HCT116 (cell line): ENCODE data around the gene TACO1. TPM values are rescaled to one million over a fixed set of nuclear protein-coding genes. Genes with fewer than 3 reads are reported as not detected.

Experiments used
- ATAC-seq: fragments of 200-7000 bp; cut with Tn5 transposase; 2 replicates; pipeline ENCODE4 v1.9.1; 2020; ENCODE audit warnings: mild to moderate bottlenecking, moderate library complexity
- BruUV-seq: library from RNA; stranded (reverse); fragments of 400-500 nt; replicated peaks from 2 replicates; lab custom pipeline; 2021; lab: Mats Ljungman, UMichigan
- CTCF ChIA-PET: fragments of 300-600 bp; sonication (Branson Sonifier 250); formaldehyde crosslinking; loops from one replicate; lab custom pipeline; 2021; ENCODE audit warnings: antibody characterized with exemption; lab: Charles Lee
- POLR2A ChIA-PET: fragments of 300-600, 350-600 bp; sonication (Branson Sonifier 250); formaldehyde crosslinking; loops from one replicate; lab custom pipeline; 2021; ENCODE audit warnings: antibody characterized with exemption; lab: Charles Lee
- RAD21 ChIA-PET, 2 experiments: fragments of 300-600 bp; sonication (Branson Sonifier 250); formaldehyde crosslinking; loops; one replicate each; lab custom pipeline; 2023; ENCODE audit warnings: low total read pairs in 2 of 2; ENCODE audit not compliant: uncharacterized antibody in 2 of 2, unreplicated experiment in 2 of 2, low non-redundant PET in 1 of 2; lab: Charles Lee
- DNase-seq: peaks from one replicate; pipeline ENCODE4 v3.0.0-alpha.2; 2010; ENCODE audit warnings: low read depth, low spot score
- H2AFZ ChIP-seq: fragments of 200-600 bp; shearing (Covaris generic), sonication (generic); 2 replicates; pipeline ENCODE4 v1.6.1; 2017; ENCODE audit warnings: low read depth, mixed run types, mixed read lengths, antibody characterized with exemption, low read length; ENCODE audit not compliant: poor library complexity, severe bottlenecking
- H3K27ac ChIP-seq: 2 replicates; pipeline ENCODE4 v1.5.1; 2012; ENCODE audit warnings: low read depth, low read length
- H3K27me3 ChIP-seq: fragments of 200-600 bp; sonication (generic); 2 replicates; pipeline ENCODE4 v1.6.1; 2016; ENCODE audit warnings: mixed run types, low read length, mixed read lengths; ENCODE audit not compliant: insufficient read depth
- H3K36me3 ChIP-seq, 2 experiments: fragments of 200-500 bp in 1 of 2; fragments of 200-600 bp in 1 of 2; sonication (Bioruptor generic) in 1 of 2; sonication (generic) in 1 of 2; 2 replicates each; pipeline versions ENCODE4 v1.5.1 to v1.6.1; 2014 to 2016; ENCODE audit warnings: low read length in 2 of 2, inconsistent platforms in 1 of 2, mixed read lengths in 1 of 2, mixed run types in 1 of 2; ENCODE audit not compliant: insufficient read depth in 2 of 2, control insufficient read depth in 1 of 2
- H3K4me1 ChIP-seq, 2 experiments: fragments of 200-600 bp in 1 of 2; sonication (generic) in 1 of 2; 2 replicates each; pipeline versions ENCODE4 v1.5.1 to v1.6.1; 2012 to 2017; ENCODE audit warnings: low read length in 2 of 2, inconsistent platforms in 1 of 2, mild to moderate bottlenecking in 1 of 2, mixed read lengths in 1 of 2, mixed run types in 1 of 2, moderate library complexity in 1 of 2; ENCODE audit not compliant: insufficient read depth in 2 of 2, control insufficient read depth in 1 of 2
- H3K4me2 ChIP-seq: fragments of 200-600 bp; sonication (generic); 2 replicates; pipeline ENCODE4 v1.6.1; 2017; ENCODE audit warnings: mixed run types, low read length, mixed read lengths
- H3K4me3 ChIP-seq, 2 experiments: fragments of 200-600 bp in 1 of 2; sonication (generic) in 1 of 2; replicated peaks in 1 of 2; 2 replicates each; pipeline ENCODE4 v1.5.1; 2011 to 2016; ENCODE audit warnings: low read length in 2 of 2, control low read depth in 1 of 2, low read depth in 1 of 2, mild to moderate bottlenecking in 1 of 2, mixed read lengths in 1 of 2, mixed run types in 1 of 2
- H3K79me2 ChIP-seq: fragments of 200-600 bp; sonication (generic); 2 replicates; pipeline ENCODE4 v1.6.1; 2017; ENCODE audit warnings: mild to moderate bottlenecking, mixed run types, low read length, moderate library complexity, mixed read lengths; ENCODE audit not compliant: insufficient read depth
- H3K9ac ChIP-seq: fragments of 200-600 bp; sonication (generic); 2 replicates; pipeline ENCODE4 v1.6.1; 2016; ENCODE audit warnings: low read length, mixed read lengths
- H3K9me2 ChIP-seq: fragments of 200-600 bp; sonication (generic), shearing (Covaris generic); 2 replicates; pipeline ENCODE4 v1.6.1; 2017; ENCODE audit warnings: mixed run types, mild to moderate bottlenecking, moderate library complexity; ENCODE audit not compliant: insufficient read depth
- H3K9me3 ChIP-seq, 2 experiments: fragments of 200-500 bp in 1 of 2; fragments of 200-600 bp in 1 of 2; sonication (Bioruptor generic) in 1 of 2; sonication (generic) in 1 of 2; 2 replicates each; pipeline ENCODE4 v1.6.1; 2014 to 2017; ENCODE audit warnings: low read length in 2 of 2, mixed read lengths in 2 of 2, inconsistent platforms in 1 of 2, low read depth in 1 of 2, mild to moderate bottlenecking in 1 of 2, mixed run types in 1 of 2, moderate library complexity in 1 of 2; ENCODE audit not compliant: control insufficient read depth in 1 of 2, insufficient read depth in 1 of 2
- H4K20me1 ChIP-seq: fragments of 200-600 bp; sonication (generic), shearing (Covaris generic); 2 replicates; pipeline ENCODE4 v1.6.1; 2017; ENCODE audit warnings: mixed run types, mild to moderate bottlenecking, moderate library complexity; ENCODE audit not compliant: insufficient read depth
- CEBPB ChIP-seq: IDR thresholded peaks from 2 replicates; pipeline ENCODE4 v1.6.1; 2012; ENCODE audit warnings: low read depth
- ELF1 ChIP-seq: IDR thresholded peaks from 2 replicates; pipeline ENCODE4 v1.6.1; 2012; ENCODE audit warnings: low read depth, borderline replicate concordance
- EZH2 ChIP-seq: fragments of 200-600 bp; sonication (generic); IDR thresholded peaks from 2 replicates; pipeline ENCODE4 v1.6.1; 2017; ENCODE audit warnings: antibody characterized with exemption, mixed run types
- JUND ChIP-seq: IDR thresholded peaks from 2 replicates; pipeline ENCODE4 v1.6.1; 2012
- MAX ChIP-seq: IDR thresholded peaks from 2 replicates; pipeline ENCODE4 v1.6.1; 2012
- POLR2A ChIP-seq: IDR thresholded peaks from 2 replicates; pipeline ENCODE4 v1.7.0; 2011; ENCODE audit warnings: borderline replicate concordance; ENCODE audit not compliant: insufficient read depth, insufficient read length; ENCODE audit errors: extremely low read depth
- POLR2AphosphoS5 ChIP-seq: IDR thresholded peaks from 2 replicates; pipeline ENCODE4 v1.6.1; 2011; ENCODE audit warnings: mild to moderate bottlenecking, low read depth, low read length, moderate library complexity
- RAD21 ChIP-seq: IDR thresholded peaks from 2 replicates; pipeline ENCODE4 v1.6.1; 2012; ENCODE audit warnings: low read depth, mild to moderate bottlenecking
- SP1 ChIP-seq: IDR thresholded peaks from 2 replicates; pipeline ENCODE4 v1.6.1; 2012; ENCODE audit warnings: low read depth
- SRF ChIP-seq: IDR thresholded peaks from 2 replicates; pipeline ENCODE4 v1.6.1; 2012; ENCODE audit warnings: low read depth
- YY1 ChIP-seq: IDR thresholded peaks from 2 replicates; pipeline ENCODE4 v1.6.1; 2011; ENCODE audit warnings: low read length, low read depth, moderate library complexity, mild to moderate bottlenecking; ENCODE audit not compliant: insufficient replicate concordance; ENCODE audit errors: extremely low read depth
- ZNF274 ChIP-seq: fragments of 200-500 bp; sonication (Bioruptor generic); IDR thresholded peaks from 2 replicates; pipeline ENCODE4 v1.6.1; 2014; ENCODE audit warnings: mild to moderate bottlenecking, low read depth, low read length, inconsistent platforms
- intact Hi-C: fragments of 100-400 bp; cut with micrococcal nuclease; formaldehyde crosslinking; loops from 2 replicates; pipeline ENCODE4 v1.10.0; 2022
- total RNA-seq: library from RNA; stranded (reverse); gene quantifications from one replicate; pipeline ENCODE4 v1.2.1, GENCODE V29; 2021; ENCODE audit not compliant: unreplicated experiment
- TF ChIP-seq, protein P1 (sequence below): IDR thresholded peaks from 2 replicates; pipeline ENCODE4 v1.6.1; 2012
- TF ChIP-seq, protein P2 (sequence below): IDR thresholded peaks from 2 replicates; pipeline ENCODE4 v1.6.1; 2012; ENCODE audit warnings: low read depth
- TF ChIP-seq, protein P3 (sequence below): IDR thresholded peaks from 2 replicates; pipeline ENCODE4 v1.6.1; 2011; ENCODE audit warnings: mild to moderate bottlenecking, low read length, moderate library complexity; ENCODE audit not compliant: insufficient replicate concordance; ENCODE audit errors: extremely low read depth
- TF ChIP-seq, protein P4 (sequence below), 3 experiments: fragments of 200-600 bp in 1 of 3; sonication (generic) in 1 of 3; IDR thresholded peaks in 2 of 3; conservative IDR thresholded peaks in 1 of 3; 2 replicates each; pipeline ENCODE4 v1.5.1; 2012 to 2017; ENCODE audit warnings: low read depth in 2 of 3, low read length in 2 of 3, antibody characterized with exemption in 1 of 3, borderline replicate concordance in 1 of 3, control low read depth in 1 of 3, mild to moderate bottlenecking in 1 of 3, mixed read lengths in 1 of 3, mixed run types in 1 of 3, moderate library complexity in 1 of 3; ENCODE audit not compliant: insufficient read depth in 1 of 3

TACO1 gene
- total RNA-seq, 1 experiment from 2014 or later: 39.6 TPM

DNA sequence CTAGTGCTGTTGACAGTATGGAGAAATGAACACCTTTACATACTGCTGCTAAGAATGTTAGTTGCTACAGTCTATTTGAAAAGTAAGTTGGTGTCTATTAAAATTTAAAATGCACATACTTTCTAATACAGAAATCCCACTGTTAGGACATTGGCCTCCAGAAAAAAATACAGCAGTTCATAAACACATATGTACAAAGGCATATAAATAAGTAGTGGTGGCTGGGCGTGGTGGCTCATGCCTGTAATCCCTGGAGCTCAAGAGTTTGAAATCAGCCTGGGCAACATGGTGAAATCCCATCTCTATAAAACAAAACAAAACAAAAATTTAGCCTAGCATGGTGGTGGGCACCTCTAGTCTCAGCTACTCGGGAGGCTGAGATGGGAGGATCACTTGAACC is 37.4 kb upstream of the TACO1 start:
- Histone ChIP-seq H3K9me3 (no peaks in the 10 kb centered on the region), H3K4me1 (no peaks in the 10 kb centered on the region), H3K4me3 (no peak overlapping the region), H3K4me2 (no peak overlapping the region), H3K27ac (no peak overlapping the region), H2AFZ (no peak overlapping the region)
- POLR2A ChIA-PET: no interaction called here
- DNase-seq: no peak
- TF ChIP-seq YY1: no peak
- no peak for TF ChIP-seq SP1
- TF ChIP-seq POLR2AphosphoS5: no peak
- TF ChIP-seq MAX: no peak
- TF ChIP-seq RAD21: no peak
- no peak for TF ChIP-seq CEBPB
- TF ChIP-seq ZNF274: no peak
- no peak for TF ChIP-seq JUND
- TF ChIP-seq POLR2A: no peak
- TF ChIP-seq, protein P1, sequence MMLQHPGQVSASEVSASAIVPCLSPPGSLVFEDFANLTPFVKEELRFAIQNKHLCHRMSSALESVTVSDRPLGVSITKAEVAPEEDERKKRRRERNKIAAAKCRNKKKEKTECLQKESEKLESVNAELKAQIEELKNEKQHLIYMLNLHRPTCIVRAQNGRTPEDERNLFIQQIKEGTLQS: no peak
- TF ChIP-seq, protein P2, sequence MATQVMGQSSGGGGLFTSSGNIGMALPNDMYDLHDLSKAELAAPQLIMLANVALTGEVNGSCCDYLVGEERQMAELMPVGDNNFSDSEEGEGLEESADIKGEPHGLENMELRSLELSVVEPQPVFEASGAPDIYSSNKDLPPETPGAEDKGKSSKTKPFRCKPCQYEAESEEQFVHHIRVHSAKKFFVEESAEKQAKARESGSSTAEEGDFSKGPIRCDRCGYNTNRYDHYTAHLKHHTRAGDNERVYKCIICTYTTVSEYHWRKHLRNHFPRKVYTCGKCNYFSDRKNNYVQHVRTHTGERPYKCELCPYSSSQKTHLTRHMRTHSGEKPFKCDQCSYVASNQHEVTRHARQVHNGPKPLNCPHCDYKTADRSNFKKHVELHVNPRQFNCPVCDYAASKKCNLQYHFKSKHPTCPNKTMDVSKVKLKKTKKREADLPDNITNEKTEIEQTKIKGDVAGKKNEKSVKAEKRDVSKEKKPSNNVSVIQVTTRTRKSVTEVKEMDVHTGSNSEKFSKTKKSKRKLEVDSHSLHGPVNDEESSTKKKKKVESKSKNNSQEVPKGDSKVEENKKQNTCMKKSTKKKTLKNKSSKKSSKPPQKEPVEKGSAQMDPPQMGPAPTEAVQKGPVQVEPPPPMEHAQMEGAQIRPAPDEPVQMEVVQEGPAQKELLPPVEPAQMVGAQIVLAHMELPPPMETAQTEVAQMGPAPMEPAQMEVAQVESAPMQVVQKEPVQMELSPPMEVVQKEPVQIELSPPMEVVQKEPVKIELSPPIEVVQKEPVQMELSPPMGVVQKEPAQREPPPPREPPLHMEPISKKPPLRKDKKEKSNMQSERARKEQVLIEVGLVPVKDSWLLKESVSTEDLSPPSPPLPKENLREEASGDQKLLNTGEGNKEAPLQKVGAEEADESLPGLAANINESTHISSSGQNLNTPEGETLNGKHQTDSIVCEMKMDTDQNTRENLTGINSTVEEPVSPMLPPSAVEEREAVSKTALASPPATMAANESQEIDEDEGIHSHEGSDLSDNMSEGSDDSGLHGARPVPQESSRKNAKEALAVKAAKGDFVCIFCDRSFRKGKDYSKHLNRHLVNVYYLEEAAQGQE: no peak
- no peak for TF ChIP-seq SRF
- TF ChIP-seq ELF1: no peak
- TF ChIP-seq, protein P3, sequence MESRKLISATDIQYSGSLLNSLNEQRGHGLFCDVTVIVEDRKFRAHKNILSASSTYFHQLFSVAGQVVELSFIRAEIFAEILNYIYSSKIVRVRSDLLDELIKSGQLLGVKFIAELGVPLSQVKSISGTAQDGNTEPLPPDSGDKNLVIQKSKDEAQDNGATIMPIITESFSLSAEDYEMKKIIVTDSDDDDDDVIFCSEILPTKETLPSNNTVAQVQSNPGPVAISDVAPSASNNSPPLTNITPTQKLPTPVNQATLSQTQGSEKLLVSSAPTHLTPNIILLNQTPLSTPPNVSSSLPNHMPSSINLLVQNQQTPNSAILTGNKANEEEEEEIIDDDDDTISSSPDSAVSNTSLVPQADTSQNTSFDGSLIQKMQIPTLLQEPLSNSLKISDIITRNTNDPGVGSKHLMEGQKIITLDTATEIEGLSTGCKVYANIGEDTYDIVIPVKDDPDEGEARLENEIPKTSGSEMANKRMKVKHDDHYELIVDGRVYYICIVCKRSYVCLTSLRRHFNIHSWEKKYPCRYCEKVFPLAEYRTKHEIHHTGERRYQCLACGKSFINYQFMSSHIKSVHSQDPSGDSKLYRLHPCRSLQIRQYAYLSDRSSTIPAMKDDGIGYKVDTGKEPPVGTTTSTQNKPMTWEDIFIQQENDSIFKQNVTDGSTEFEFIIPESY: no peak
- no peak for TF ChIP-seq EZH2
- TF ChIP-seq, protein P4, sequence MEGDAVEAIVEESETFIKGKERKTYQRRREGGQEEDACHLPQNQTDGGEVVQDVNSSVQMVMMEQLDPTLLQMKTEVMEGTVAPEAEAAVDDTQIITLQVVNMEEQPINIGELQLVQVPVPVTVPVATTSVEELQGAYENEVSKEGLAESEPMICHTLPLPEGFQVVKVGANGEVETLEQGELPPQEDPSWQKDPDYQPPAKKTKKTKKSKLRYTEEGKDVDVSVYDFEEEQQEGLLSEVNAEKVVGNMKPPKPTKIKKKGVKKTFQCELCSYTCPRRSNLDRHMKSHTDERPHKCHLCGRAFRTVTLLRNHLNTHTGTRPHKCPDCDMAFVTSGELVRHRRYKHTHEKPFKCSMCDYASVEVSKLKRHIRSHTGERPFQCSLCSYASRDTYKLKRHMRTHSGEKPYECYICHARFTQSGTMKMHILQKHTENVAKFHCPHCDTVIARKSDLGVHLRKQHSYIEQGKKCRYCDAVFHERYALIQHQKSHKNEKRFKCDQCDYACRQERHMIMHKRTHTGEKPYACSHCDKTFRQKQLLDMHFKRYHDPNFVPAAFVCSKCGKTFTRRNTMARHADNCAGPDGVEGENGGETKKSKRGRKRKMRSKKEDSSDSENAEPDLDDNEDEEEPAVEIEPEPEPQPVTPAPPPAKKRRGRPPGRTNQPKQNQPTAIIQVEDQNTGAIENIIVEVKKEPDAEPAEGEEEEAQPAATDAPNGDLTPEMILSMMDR (IDR thresholded peaks at IDR 0.05 in 2 of 3, conservative IDR thresholded peaks at IDR 0.05 in 1 of 3; ENCODE audit: borderline replicate concordance in 1 of 3, insufficient read depth in 1 of 3, low read depth in 2 of 3, low read length in 2 of 3): no peak
- TF ChIP-seq, all 23 proteins: peak for 0
- Histone ChIP-seq H3K36me3 (no peaks in the 10 kb centered on the region), H3K79me2 (peaks cover 84% of the 10 kb centered on the region), H3K27me3 (no peaks in the 10 kb centered on the region), H4K20me1 (no peaks in the 10 kb centered on the region; the same call in 1 of the 2 replicates), H3K9me2 (no peaks in the 10 kb centered on the region), H3K9ac (no peak overlapping the region)
- no TSS peak for BruUV-seq
- ATAC-seq: no peak
- intact Hi-C loops: no loop called here
- RAD21 ChIA-PET: no interaction called here
- CTCF ChIA-PET: no interaction called here
